Naive thymus-derived CD8-positive, alpha-beta T cell (primary cell): Measurements from ENCODE around the gene MDM4. TPM values are rescaled to one million over a fixed set of nuclear protein-coding genes. Genes with fewer than 3 reads are reported as not detected.

Experiments used
- ATAC-seq, 2 donors: fragments of 150-1000 bp; cut with Tn5 transposase in 1 of 2; sonication (Bioruptor Pico), chemical (Tn5 transposase) in 1 of 2; 1 replicate in 1 of 2; 2 replicates in 1 of 2; pipeline ENCODE4 v1.10.0; 2021; ENCODE audit warnings: mild to moderate bottlenecking in 2 of 2, moderate library complexity in 2 of 2
- POLR2A ChIA-PET: fragments of 350-600 bp; sonication (Branson Sonifier 250); formaldehyde crosslinking; loops from one replicate; lab custom pipeline; 2021; ENCODE audit warnings: antibody characterized with exemption; lab: Charles Lee
- DNase-seq, 10 donors: peaks; one replicate each; pipeline versions ENCODE4 v3.0.0 to v3.0.0-alpha.2; 2020 to 2022
- H3K27ac Mint-ChIP-seq, 10 donors: one replicate each; pipeline ENCODE4 v1.8.0; 2020 to 2022; ENCODE audit warnings: mild to moderate bottlenecking in 10 of 10, mixed read lengths in 10 of 10, moderate library complexity in 4 of 10, inconsistent platforms in 1 of 10
- H3K27me3 Mint-ChIP-seq, 5 donors: one replicate each; pipeline ENCODE4 v1.8.0; 2021 to 2022; ENCODE audit warnings: mixed read lengths in 5 of 5
- H3K36me3 Mint-ChIP-seq, 3 donors: one replicate each; pipeline ENCODE4 v1.8.0; 2020 to 2022; ENCODE audit warnings: mixed read lengths in 3 of 3, mild to moderate bottlenecking in 2 of 3, inconsistent platforms in 1 of 3
- H3K4me1 Mint-ChIP-seq, 4 donors: one replicate each; pipeline ENCODE4 v1.8.0; 2021 to 2022; ENCODE audit warnings: mixed read lengths in 4 of 4
- H3K4me3 Mint-ChIP-seq, 10 donors: one replicate each; pipeline ENCODE4 v1.8.0; 2020 to 2022; ENCODE audit warnings: mild to moderate bottlenecking in 10 of 10, mixed read lengths in 10 of 10, moderate library complexity in 6 of 10, inconsistent platforms in 1 of 10
- H3K9me3 Mint-ChIP-seq, 9 donors: one replicate each; pipeline ENCODE4 v1.8.0; 2020 to 2022; ENCODE audit warnings: mixed read lengths in 9 of 9, mild to moderate bottlenecking in 3 of 9, inconsistent platforms in 1 of 9, moderate library complexity in 1 of 9
- polyA plus RNA-seq, 3 donors: library from polyadenylated mRNA; unstranded; fragments of 300-500 nt; fragmentation: Illumina TruSeq; gene quantifications; one replicate each; pipeline ENCODE4 v1.2.3, GENCODE V29; 2021
- total RNA-seq, 8 experiments: library from RNA in 2 of 8; stranded (reverse) in 2 of 8; gene quantifications; one replicate each; pipeline ENCODE4 v1.2.3 and lab custom pipeline; 2021 to 2026

MDM4 gene
- total and polyA plus RNA-seq, 5 experiments from 2014 or later = 10.0 to 272 (median 23.1) TPM

DNA sequence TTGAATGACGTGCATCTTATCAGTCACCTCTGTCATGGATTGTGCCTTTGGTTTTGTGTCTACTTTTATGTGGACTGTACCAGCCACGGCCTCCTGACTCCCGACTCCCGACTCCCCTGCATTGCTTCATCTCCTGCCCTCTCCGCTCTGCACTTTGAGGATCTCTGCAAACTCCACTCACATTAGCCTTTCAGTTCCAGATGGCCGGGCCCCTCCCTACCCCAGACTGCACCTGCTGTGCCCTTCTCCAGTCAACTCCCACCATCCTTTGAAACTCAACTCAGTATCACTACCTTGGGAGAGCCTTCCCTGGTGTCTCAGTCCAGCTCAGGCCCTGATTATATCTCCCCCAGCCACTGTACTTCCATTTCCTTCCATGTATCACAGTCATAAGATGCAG is 71.4 kb downstream of the MDM4 start:
- POLR2A ChIA-PET = no interaction called here
- H3K27me3 Mint-ChIP-seq = no peaks in the 10 kb centered on the region
- DNase-seq (no peak), ATAC-seq (no peak)
- no peaks in the 10 kb centered on the region for H3K9me3 Mint-ChIP-seq
- H3K27ac Mint-ChIP-seq = peak overlapping the region in 3 of 10 donors; percentile 8 to 71 (median 66)
- peaks cover 0 to 11% (median 6%) of the 10 kb centered on the region in 3 donors for H3K36me3 Mint-ChIP-seq
- no peak overlapping the region for H3K4me3 Mint-ChIP-seq
- H3K4me1 Mint-ChIP-seq = peaks cover 0 to 15% (median 4%) of the 10 kb centered on the region in 4 donors

DNA sequence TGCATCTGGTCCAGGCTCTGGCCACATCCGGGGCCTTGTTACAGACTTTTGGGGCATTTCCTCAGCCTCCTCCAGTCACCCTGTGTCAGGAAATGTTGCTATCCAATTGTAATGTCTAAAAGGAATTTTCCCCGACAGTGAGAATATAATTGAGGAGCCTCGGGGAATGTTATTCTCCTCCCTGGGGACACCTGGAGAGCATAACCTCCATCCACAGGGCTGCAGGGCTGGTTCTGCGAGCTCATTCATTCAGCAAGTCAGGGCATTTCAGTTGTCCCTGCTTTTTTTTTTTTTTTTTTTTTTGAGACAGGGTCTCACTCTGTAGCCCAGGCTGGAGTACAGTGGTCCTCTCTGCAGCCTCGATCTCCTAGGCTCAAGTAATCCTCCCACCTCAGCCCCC is 72.6 kb downstream of the MDM4 start:
- no peak overlapping the region for H3K27ac Mint-ChIP-seq
- H3K27me3 Mint-ChIP-seq = no peaks in the 10 kb centered on the region
- POLR2A ChIA-PET = no interaction called here
- H3K9me3 Mint-ChIP-seq = no peaks in the 10 kb centered on the region
- DNase-seq (no peak), ATAC-seq (no peak)
- no peak overlapping the region for H3K4me3 Mint-ChIP-seq
- H3K4me1 Mint-ChIP-seq = peaks cover 0 to 13% (median 4%) of the 10 kb centered on the region in 4 donors
- peaks cover 0 to 6% (median 5%) of the 10 kb centered on the region in 3 donors for H3K36me3 Mint-ChIP-seq

DNA sequence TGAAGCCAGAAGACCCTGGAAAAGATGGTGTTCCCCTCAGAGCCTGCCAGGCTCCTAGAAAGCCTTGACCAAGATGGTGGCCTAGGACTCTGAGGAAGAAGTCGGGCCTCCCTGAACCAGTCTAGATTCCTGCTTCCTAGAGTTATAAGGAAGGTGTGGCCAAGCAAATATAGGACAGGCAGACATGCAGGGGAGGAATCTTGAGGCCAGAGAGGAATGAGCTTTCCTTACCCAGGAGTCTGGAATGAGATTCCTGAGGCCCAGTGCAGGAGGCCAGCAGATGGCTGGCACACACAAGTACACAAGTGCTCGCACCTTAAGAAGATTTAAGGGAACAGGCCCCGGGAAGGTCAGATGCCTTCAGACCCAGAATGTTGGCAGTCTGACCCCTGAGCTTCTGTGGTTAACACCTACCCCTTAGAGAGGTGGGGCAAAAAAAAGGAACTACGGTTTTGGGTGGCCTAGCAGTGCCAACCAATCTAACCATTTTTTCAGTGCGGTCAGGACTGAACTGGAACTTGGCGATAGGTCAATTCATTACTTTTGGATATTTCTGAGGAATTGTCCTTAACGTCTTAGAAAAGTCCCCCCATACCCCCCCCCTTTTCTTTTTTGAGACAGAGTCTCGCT is 73.3 kb downstream of the MDM4 start:
- Mint-ChIP-seq H3K4me1 (peaks cover 0 to 8% (median 2%) of the 10 kb centered on the region in 4 donors), H3K27ac (peak overlapping the region in 1 of 10 donors; percentile 66), H3K36me3 (peaks cover 0 to 6% (median 5%) of the 10 kb centered on the region in 3 donors), H3K4me3 (no peak overlapping the region), H3K9me3 (no peaks in the 10 kb centered on the region), H3K27me3 (no peaks in the 10 kb centered on the region)
- ATAC-seq (no peak), DNase-seq (no peak)
- POLR2A ChIA-PET = no interaction called here

DNA sequence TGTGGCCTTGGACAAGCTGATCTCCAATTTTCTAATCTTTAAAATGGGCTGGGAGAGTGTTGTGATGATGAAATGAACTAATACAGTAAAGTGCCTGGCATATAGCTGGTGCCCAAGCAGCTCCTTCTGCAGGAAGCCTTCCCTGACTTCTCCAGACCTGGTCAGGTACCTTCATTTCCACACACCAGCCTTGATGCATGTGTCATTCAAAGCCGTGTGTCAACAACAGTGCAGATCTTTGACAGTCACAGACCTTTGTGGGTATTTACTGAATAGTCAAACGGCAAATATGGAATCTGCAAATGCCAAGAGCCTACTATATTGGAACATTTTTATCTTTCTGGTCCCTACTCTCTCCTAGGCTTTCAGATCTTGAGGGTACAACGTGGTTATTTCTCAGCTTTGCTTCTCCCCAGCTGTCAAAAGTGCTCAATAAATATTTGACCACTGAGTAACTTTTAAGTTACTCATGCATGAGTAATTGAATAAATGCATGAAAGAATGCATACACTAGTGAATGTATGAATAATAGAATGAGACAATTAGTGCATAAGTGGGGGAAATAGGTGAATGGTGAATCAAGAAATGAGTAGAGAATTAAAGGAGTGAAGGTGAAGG is 75.4 kb downstream of the MDM4 start:
- ATAC-seq (no peak), DNase-seq (no peak)
- POLR2A ChIA-PET = no interaction called here
- no peak overlapping the region for H3K4me3 Mint-ChIP-seq
- H3K36me3 Mint-ChIP-seq = peaks cover 4 to 17% (median 8%) of the 10 kb centered on the region in 3 donors
- H3K27ac Mint-ChIP-seq = no peak overlapping the region
- H3K9me3 Mint-ChIP-seq = no peaks in the 10 kb centered on the region
- no peaks in the 10 kb centered on the region for H3K27me3 Mint-ChIP-seq
- H3K4me1 Mint-ChIP-seq = no peaks in the 10 kb centered on the region

DNA sequence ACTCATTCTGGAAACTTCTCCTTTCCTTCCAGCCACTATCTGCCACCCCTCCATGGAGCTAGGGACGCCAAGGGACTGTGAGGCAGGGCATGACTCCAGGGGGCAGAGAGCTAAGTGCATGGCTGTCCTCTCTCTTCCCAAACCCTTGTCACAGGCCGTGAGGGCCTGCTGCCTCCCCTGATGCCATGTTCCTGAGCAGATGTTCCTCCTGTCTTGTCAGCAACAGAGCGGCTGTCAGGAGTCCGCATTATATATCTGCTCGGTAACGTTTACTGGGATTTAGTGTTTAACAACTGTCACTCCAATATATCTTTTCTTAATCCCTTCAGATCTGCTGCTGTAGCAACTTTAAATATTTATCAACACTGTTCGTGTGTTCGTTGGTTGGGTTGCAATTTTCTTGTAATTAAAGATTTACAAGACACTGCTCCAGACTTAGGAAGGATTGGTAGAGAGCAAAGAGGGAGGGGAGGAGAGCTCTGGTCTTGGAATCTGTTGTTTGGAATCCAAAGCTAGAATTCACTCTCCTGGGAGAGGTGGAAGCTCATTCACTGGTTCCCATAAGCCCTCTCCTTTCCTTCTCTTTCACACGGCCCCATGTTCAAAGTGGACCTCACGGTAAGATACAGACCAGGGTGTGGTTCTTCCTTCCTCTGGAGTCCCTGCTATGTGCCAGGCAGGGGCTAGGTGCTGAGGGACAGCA is 76.2 kb downstream of the MDM4 start:
- H3K4me1 Mint-ChIP-seq = no peaks in the 10 kb centered on the region

DNA sequence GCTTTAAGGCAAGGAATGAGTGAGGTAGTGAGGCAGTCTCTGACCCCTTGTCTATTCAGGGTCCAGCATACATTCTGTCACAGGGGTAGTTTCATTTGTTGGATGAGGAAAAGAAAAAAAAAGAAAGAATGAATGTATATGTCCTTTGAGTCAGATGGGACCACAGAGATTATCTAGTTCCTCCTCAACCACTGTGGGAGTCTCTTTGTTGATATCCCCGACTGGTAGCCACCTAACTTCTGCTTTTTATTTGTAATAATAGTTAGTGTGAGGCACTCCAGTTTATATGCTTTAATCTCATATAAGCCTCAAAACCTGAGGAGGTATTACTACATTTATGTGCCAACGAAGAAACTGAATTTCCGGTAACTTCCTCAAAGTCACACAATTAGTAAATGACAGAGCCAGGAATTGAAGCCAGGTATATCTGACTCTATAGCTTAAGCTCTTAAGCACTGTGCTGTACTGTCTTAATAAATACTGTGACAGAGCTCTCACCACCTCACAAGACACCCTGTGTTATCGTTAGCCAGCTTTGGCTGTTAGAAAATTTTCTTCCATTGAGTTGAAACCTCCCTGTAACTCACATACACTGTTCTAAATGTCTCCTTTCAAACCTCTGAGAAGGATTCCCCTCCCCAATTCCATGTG is 82.2 kb downstream of the MDM4 start:
- ATAC-seq = no peak
- DNase-seq = no peak
- peaks cover 4 to 33% (median 9%) of the 10 kb centered on the region in 3 donors for H3K36me3 Mint-ChIP-seq
- POLR2A ChIA-PET = interaction anchor here (0.6 kb wide), 1 partner anchor 13 kb away, joined by 3 read pairs; no protein-coding TSS in a partner anchor
- H3K27ac Mint-ChIP-seq = no peak overlapping the region
- H3K9me3 Mint-ChIP-seq = no peaks in the 10 kb centered on the region
- H3K4me3 Mint-ChIP-seq = no peak overlapping the region
- H3K4me1 Mint-ChIP-seq = peaks cover 0 to 2% (median under 1%) of the 10 kb centered on the region in 4 donors
- H3K27me3 Mint-ChIP-seq = no peaks in the 10 kb centered on the region

More for the DNA sequence above, 76.2 kb downstream of the MDM4 start:
- Mint-ChIP-seq H3K36me3 (peaks cover 4 to 25% (median 12%) of the 10 kb centered on the region in 3 donors), H3K4me3 (no peak overlapping the region), H3K9me3 (no peaks in the 10 kb centered on the region), H3K27ac (peak overlapping the region in 1 of 10 donors; percentile 15), H3K27me3 (no peaks in the 10 kb centered on the region)
- ATAC-seq (no peak), DNase-seq (no peak)
- POLR2A ChIA-PET = no interaction called here

DNA sequence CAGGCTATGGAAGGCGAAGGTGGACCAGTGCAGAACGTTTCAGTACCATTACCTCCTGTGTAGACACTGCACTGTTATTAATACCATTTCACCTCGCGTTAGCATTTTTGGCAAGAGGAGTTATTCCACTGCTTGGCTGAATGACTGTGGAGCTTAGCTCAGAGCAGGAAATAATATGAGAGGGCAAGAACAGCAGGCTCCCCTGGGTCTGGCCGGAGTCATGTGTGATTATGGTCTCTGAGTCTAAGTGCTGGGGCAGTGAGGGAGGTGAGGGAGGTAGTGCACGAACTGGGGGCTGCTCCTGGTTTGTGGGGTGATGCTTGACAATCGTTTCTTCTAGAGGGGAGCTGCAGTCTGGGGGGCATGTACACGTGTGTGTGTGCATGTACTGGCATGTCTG is 82.9 kb downstream of the MDM4 start:
- H3K9me3 Mint-ChIP-seq = no peaks in the 10 kb centered on the region
- H3K27ac Mint-ChIP-seq = peak overlapping the region in 1 of 10 donors; percentile 59
- H3K27me3 Mint-ChIP-seq = no peaks in the 10 kb centered on the region
- peaks cover 0 to 2% (median under 1%) of the 10 kb centered on the region in 4 donors for H3K4me1 Mint-ChIP-seq
- POLR2A ChIA-PET = no interaction called here
- no peak overlapping the region for H3K4me3 Mint-ChIP-seq
- no peak for ATAC-seq
- peaks cover 4 to 32% (median 9%) of the 10 kb centered on the region in 3 donors for H3K36me3 Mint-ChIP-seq
- no peak for DNase-seq

DNA sequence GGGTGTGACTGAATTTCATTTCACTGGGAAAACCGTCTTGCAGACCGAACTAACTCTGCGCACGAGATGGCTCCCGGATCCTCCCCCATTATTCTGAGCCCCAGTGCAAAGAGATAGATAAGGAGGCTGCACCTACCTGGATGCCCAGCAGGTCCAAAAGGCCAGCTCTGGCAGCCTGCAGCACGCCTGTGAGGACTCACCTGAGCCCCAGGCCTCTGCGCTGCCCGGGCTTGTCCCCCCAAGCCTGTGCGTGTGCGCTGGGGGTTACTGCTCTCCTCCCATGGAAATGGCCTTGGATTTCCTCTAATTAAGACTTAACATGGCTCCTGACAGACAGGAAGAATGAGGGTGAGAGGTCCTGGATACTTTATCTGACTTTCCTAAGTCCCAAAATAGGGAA is 83.4 kb downstream of the MDM4 start:
- POLR2A ChIA-PET = no interaction called here
- DNase-seq (no peak), ATAC-seq (no peak)
- Mint-ChIP-seq H3K4me3 (no peak overlapping the region), H3K27me3 (no peaks in the 10 kb centered on the region), H3K27ac (peak overlapping the region in 1 of 10 donors; percentile 59), H3K36me3 (peaks cover 4 to 32% (median 9%) of the 10 kb centered on the region in 3 donors), H3K4me1 (peaks cover 0 to 2% (median under 1%) of the 10 kb centered on the region in 4 donors), H3K9me3 (no peaks in the 10 kb centered on the region)

DNA sequence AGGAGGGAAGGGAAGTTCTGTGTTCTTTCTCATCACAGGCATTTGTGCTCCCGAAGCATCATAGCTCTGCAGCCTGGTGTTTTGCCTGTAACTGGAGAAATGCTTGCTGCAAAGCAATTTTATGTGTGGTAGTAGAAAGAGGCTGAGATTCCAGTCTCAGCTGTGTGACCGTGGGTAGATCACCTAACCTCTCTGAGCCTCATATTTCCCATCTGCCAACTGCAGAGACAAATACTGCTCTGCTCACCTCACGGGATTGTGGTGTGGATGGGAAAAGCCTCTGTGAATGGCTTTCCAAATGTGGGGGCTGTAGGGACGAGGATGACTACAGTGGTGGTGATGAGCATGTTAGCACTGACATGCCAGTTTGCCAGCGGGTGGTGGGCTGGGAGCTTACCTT is 84.0 kb downstream of the MDM4 start:
- POLR2A ChIA-PET = no interaction called here
- no peak for ATAC-seq

DNA sequence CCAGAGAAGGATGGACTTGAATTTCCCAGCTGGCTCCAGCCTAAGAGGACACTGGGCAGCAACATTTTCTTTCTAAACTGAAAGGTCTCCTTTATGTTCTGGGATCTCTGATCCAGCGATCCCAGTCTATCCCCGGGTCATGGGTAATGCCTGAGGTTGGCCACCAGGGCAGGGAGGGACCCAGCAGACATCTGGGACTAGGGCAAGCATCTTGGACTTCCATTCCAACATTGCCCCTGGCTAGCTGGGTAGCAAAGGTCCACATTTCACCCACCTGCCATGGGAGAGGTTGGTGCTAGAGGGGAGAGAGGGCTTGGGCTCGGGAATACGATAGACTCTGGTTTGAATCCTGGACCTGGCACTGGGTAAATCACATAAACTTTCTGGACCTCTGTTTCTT is 84.8 kb downstream of the MDM4 start:
- ATAC-seq (no peak), DNase-seq (no peak)
- Mint-ChIP-seq H3K4me3 (no peak overlapping the region), H3K4me1 (peaks cover 0 to 2% (median under 1%) of the 10 kb centered on the region in 4 donors), H3K36me3 (peaks cover 0 to 24% (median 9%) of the 10 kb centered on the region in 3 donors), H3K27ac (no peak overlapping the region), H3K9me3 (no peaks in the 10 kb centered on the region), H3K27me3 (no peaks in the 10 kb centered on the region)
- POLR2A ChIA-PET = no interaction called here

More for the DNA sequence above, 84.0 kb downstream of the MDM4 start:
- Mint-ChIP-seq H3K9me3 (no peaks in the 10 kb centered on the region), H3K27ac (no peak overlapping the region), H3K4me3 (no peak overlapping the region), H3K4me1 (peaks cover 0 to 2% (median under 1%) of the 10 kb centered on the region in 4 donors), H3K36me3 (peaks cover 4 to 31% (median 9%) of the 10 kb centered on the region in 3 donors), H3K27me3 (no peaks in the 10 kb centered on the region)
- no peak for DNase-seq

DNA sequence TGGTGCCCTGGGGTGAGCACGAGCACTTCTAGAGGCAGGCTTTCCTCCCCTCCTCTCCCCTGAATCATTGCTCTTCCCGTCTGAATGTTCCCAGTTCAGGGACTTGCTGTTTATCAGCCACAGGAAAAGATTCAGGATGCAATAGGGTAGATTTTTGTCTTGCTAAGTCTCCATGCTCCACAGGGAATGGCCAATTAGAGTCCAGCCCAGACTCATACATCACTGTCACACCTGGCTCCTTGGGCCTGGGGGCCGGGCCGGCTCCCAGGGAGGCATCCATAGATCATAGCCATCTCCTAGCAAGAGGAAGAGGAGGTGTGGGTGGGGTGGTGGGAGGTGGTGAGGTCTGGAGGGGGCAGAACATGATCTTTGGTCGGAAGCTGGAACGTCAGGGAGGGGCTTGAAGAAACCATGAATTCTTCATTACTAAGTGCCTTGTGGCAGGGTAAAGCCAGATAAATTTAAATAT is 85.9 kb downstream of the MDM4 start:
- H3K27ac Mint-ChIP-seq = no peak overlapping the region
- POLR2A ChIA-PET = interaction anchor here (0.6 kb wide), 1 partner anchor 1144 kb away, joined by 4 read pairs; no protein-coding TSS in a partner anchor
- H3K9me3 Mint-ChIP-seq = no peaks in the 10 kb centered on the region
- H3K4me3 Mint-ChIP-seq = no peak overlapping the region
- no peak for ATAC-seq
- peaks cover 0 to 14% (median 5%) of the 10 kb centered on the region in 3 donors for H3K36me3 Mint-ChIP-seq
- H3K27me3 Mint-ChIP-seq = peaks cover 0 to 2% (median 0%) of the 10 kb centered on the region in 5 donors
- H3K4me1 Mint-ChIP-seq = peaks cover 0 to 2% (median under 1%) of the 10 kb centered on the region in 4 donors
- no peak for DNase-seq

DNA sequence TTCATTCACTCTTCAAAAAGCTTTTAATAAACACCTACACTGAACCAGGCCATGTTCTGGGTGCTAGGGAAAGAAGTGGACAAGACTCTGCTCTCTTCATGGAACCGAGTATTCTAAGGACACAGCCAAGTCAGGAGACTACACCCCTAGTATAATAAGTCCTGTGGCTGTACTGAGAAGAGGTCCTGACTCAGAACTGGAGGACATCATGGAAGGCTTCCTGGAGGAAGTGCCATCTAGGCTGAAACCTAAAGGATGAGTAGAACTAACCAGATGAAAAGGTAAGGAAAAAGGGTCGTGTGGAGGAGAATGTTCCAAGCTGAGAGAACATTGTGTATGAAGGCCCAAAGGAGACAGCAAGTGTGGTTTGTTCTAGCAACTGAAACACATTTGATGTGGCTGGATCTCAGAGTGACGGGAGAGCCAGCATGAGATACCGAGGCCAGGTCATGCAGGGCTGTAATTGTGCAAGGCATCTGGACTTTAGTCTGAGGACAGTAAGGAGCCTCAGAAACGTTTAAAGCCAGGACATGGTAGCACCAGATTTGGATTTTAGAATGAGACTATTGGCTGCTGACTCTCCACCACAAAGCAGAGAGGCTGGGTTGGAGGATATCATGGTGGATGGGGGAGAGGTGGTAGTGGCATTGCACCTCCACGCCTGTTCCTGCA is 86.8 kb downstream of the MDM4 start:
- Mint-ChIP-seq H3K4me1 (peaks cover 0 to 2% (median under 1%) of the 10 kb centered on the region in 4 donors), H3K9me3 (no peaks in the 10 kb centered on the region), H3K27ac (no peak overlapping the region), H3K27me3 (peaks cover 0 to 3% (median 0%) of the 10 kb centered on the region in 5 donors), H3K36me3 (peaks cover 0 to 8% (median 0%) of the 10 kb centered on the region in 3 donors), H3K4me3 (no peak overlapping the region)
- DNase-seq (no peak), ATAC-seq (no peak)
- POLR2A ChIA-PET = no interaction called here
